NCI-H1694 treated with DMSO at 0.1 percent for 48 hours (cell line): ENCODE measurements around the gene GFY.
"Not testable (repeated sequence)": the region's sequence is repeated elsewhere in the genome, so short reads cannot be mapped to it uniquely, and the experiment has no call there.

Experiments
- DNase-seq: peaks from one replicate; lab custom pipeline; 2025; lab: John Stamatoyannopoulos, UW

Gene GFY

GRCh38 chr19:49444100-49444700 lies 19.0 kb downstream of the GFY start:
- DNase-seq: not testable (repeated sequence)

GRCh38 chr19:49445997-49446396 lies 20.8 kb downstream of the GFY start:
- no peak for DNase-seq

- DNase-seq: no peak
These were observed 22.6 kb downstream of the GFY start for GRCh38 chr19:49447485-49448431.

- DNase-seq: no peak
These were observed 23.2 kb downstream of the GFY start for GRCh38 chr19:49448432-49448786.

- no peak for DNase-seq
These were observed 25.2 kb downstream of the GFY start for GRCh38 chr19:49450405-49450804.

GRCh38 chr19:49451430-49452181 lies 26.4 kb downstream of the GFY start, which contains the start of gene PIH1D1:
Gene PIH1D1, minus strand, starts transcription at chr19:49451814. Its CDS starts 240 bp downstream, at chr19:49451574.
- DNase-seq: peak; percentile 99

- DNase-seq: peak; percentile 98
These were observed 28.0 kb downstream of the GFY start, which contains the start of gene ALDH16A1 for GRCh38 chr19:49453013-49453756. Gene ALDH16A1, plus strand, starts transcription at chr19:49453225. Its CDS starts 107 bp downstream, at chr19:49453332.

- DNase-seq: no peak
These were observed 28.6 kb downstream of the GFY start for GRCh38 chr19:49453757-49454240.

- no peak for DNase-seq
These were observed 30.6 kb downstream of the GFY start for GRCh38 chr19:49455773-49456172.

GRCh38 chr19:49456326-49456725 lies 31.1 kb downstream of the GFY start:
- no peak for DNase-seq

- DNase-seq: no peak
These were observed 33.3 kb downstream of the GFY start for GRCh38 chr19:49458567-49458903.

- no peak for DNase-seq
These were observed 34.2 kb downstream of the GFY start for GRCh38 chr19:49459388-49459787.

- not testable (repeated sequence) for DNase-seq
These were observed 35.9 kb downstream of the GFY start for GRCh38 chr19:49461130-49461529.

- DNase-seq: no peak
These were observed 36.5 kb downstream of the GFY start for GRCh38 chr19:49461656-49462055.

GRCh38 chr19:49462492-49462891 lies 37.3 kb downstream of the GFY start:
- DNase-seq: no peak

GRCh38 chr19:49463960-49464740 lies 39.0 kb downstream of the GFY start:
- DNase-seq: no peak

- DNase-seq: no peak
These were observed 40.2 kb downstream of the GFY start for GRCh38 chr19:49465371-49465770.

- no peak for DNase-seq
These were observed 43.0 kb downstream of the GFY start for GRCh38 chr19:49468199-49468598.

GRCh38 chr19:49468746-49469447 lies 43.7 kb downstream of the GFY start:
- no peak for DNase-seq
